D721Med (cell line): ENCODE data around the gene ERC1.

ENCODE experiments used
- DNase-seq: peaks from one replicate; pipeline ENCODE4 v3.0.0; 2011; ENCODE audit warnings: low spot score; ENCODE audit not compliant: insufficient read length
- FAIRE-seq: peaks from 2 replicates; lab custom pipeline; 2011; peaks lifted over from hg19 to GRCh38; lab: Jason Lieb, UNC
- TF ChIP-seq, protein P1 (sequence below): IDR thresholded peaks from 2 replicates; pipeline ENCODE4 v1.5.1; 2012; ENCODE audit warnings: mild to moderate bottlenecking, control low read depth; ENCODE audit not compliant: insufficient read depth; ENCODE audit errors: missing control alignments

The ERC1 gene

DNA sequence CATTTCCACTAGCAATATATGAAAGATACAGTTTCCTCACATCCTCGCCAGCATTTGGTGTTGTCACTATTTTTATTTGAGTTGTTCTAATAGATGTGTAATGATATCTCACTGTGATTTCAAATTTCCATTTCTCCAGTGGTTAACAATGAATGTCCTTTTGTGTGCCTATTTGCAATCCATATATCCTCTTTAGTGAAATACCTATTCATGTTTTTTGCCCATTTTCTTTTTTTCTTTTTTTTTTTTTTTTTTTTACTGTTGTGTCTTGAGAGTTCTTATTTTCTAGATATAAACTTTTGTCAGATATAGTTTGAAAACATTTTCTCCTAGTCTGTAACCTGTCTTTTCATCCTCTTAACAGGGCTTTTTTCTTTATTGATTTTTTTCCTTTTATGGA lies 524.4 kb downstream of the ERC1 start:
- DNase-seq (no peak), FAIRE-seq (no peak)
- TF ChIP-seq, protein P1, sequence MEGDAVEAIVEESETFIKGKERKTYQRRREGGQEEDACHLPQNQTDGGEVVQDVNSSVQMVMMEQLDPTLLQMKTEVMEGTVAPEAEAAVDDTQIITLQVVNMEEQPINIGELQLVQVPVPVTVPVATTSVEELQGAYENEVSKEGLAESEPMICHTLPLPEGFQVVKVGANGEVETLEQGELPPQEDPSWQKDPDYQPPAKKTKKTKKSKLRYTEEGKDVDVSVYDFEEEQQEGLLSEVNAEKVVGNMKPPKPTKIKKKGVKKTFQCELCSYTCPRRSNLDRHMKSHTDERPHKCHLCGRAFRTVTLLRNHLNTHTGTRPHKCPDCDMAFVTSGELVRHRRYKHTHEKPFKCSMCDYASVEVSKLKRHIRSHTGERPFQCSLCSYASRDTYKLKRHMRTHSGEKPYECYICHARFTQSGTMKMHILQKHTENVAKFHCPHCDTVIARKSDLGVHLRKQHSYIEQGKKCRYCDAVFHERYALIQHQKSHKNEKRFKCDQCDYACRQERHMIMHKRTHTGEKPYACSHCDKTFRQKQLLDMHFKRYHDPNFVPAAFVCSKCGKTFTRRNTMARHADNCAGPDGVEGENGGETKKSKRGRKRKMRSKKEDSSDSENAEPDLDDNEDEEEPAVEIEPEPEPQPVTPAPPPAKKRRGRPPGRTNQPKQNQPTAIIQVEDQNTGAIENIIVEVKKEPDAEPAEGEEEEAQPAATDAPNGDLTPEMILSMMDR = no peak

DNA sequence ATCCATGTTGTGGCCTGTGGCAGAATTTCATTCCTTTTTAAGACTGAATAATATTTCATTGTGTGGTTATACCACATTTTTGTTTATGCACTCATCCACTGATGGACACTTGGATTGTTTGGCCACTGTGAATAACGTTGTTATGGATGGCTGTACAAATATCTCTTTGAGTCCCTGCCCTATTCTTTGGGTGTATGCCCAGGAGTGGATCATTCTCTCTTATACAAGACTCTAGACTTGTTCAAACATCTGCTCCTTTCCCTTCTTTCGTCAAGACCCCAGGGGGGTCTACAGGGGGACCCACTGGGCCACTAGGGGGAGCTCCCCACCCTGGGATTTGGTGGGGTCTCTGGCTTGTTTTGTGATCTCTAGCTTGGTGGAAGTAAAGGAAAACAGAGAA lies 526.0 kb downstream of the ERC1 start:
- TF ChIP-seq, protein P1 = peak; percentile 41
- FAIRE-seq (no peak), DNase-seq (no peak)

DNA sequence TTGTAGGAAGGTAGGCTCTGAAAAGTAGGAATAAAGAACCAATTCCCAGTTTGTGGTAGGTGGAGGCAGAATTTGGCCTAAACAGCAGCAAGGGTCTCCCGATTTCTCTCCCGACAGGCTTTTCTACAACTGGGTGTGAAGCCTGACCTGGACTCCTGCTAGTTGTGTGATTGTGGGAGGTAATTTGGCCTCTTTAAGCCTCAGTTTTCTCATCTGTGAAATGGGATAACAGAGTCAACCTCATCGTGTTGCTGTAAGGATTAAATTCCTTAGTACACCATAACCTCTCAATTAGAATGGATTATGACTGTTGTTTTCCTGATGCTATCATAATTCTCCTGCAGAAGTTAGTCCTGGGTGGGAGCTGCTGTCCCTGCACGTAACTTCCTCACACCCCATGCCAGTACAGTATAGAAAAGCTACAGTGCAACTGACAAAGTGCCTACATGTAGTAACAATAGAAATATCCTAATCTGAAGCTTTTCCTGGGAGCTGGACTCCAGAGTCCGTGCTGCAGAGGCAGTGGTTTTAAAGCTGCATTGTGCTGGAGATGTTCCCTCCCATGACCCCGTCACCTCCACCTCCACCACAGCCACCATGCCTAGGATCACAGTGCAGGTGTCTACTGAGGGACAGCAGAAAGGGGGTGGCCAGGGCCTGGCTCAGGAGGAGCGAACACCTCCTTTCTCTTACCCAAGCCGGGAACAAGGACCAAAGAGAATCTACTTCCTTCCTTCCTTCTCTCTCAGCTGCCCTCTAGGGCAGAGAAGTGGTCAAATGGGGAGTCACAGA lies 526.9 kb downstream of the ERC1 start:
- FAIRE-seq (no peak), DNase-seq (no peak)
- TF ChIP-seq, protein P1 = no peak

DNA sequence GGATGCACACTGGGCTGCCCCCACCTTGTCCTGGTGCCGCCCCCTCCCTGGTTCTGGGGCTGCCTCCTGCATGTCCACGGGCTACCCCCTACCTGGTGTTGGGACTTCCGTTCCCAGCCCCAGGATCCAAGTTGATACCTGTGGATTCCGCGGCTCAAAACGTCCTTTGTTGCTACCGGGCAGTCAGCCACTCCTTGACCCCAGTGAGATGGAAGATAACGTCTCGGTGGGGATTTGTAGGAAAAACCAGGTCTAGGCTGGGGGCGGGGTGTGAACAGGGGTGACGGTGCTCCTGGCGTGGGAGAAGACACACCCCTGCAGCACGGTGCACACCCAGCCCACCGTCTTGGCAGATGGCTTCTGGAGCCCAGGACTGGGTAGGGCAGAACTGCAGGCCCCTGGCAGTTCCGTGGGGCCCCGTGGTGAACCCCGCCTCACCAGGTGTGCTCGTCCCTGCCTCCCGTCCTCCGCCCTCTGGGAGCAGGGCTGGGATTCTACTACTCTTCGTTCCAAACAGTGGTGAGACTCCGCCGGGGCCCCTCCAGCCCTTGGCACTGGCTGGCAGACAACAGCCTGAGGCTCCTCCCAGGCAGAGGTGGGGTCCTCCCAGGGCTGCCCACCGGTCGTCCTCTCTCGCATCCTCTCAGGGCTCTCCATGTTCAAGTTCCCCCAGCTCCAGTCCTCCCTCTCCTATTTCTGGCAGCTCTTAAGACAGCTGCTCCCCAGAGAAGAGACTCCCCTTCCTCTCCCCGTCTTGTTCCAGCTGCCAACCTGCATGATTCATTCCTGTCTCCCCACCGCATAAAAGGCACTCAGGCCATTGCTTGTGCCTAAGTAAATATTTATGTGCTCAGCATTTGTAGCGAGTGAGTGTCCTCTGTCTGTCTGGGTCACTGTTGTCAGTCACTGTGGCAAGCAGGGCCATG lies 527.8 kb downstream of the ERC1 start:
- no peak for FAIRE-seq
- TF ChIP-seq, protein P1 = no peak
- no peak for DNase-seq

DNA sequence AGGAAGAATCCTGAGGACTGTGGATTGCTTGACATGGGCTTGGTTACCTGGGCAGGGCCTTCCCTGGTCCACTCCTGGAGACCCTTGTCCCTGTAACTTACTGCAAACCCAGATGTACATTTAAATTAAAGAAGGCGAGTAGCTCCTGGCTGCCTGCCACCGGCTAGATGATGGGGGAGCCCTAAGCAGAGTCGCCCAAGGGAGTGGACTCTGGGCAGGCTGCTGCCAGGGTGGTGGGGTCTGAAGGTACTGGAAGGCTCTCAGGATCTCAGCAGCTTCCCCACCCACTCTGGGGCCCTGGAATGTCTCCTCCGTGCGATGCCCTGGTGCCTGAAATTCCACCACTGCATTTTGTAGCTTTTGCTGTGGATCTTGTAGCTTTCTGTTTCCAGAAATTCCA lies 528.6 kb downstream of the ERC1 start:
- no peak for FAIRE-seq
- TF ChIP-seq, protein P1 = no peak
- no peak for DNase-seq

DNA sequence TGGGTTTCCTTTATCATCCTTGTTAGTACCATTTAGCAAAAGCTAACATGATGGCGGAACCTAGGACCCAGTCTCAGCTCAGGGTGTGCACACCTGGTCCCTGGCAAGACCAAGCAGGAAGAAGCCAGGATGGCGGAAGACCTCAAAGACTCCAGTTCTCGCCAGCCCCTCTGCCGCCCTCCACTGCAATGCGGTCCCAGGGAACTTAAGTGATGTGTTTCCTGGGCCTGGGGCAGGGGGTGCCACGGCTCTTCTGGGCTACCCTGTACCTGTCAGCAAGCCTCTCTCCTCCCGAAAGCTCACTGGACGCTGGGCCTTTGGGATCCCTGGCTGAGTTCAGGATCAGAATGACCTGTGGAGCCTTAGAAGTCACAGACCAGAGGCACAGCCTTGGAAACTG lies 532.0 kb downstream of the ERC1 start:
- FAIRE-seq (no peak), DNase-seq (no peak)
- TF ChIP-seq, protein P1 = no peak
